NCI-H128 (cell line): ENCODE data around the gene ZNF132.

Source experiments
- DNase-seq: peaks from one replicate; lab custom pipeline; 2025; ENCODE audit not compliant: unreplicated experiment; lab: John Stamatoyannopoulos, UW

The ZNF132 gene

DNA sequence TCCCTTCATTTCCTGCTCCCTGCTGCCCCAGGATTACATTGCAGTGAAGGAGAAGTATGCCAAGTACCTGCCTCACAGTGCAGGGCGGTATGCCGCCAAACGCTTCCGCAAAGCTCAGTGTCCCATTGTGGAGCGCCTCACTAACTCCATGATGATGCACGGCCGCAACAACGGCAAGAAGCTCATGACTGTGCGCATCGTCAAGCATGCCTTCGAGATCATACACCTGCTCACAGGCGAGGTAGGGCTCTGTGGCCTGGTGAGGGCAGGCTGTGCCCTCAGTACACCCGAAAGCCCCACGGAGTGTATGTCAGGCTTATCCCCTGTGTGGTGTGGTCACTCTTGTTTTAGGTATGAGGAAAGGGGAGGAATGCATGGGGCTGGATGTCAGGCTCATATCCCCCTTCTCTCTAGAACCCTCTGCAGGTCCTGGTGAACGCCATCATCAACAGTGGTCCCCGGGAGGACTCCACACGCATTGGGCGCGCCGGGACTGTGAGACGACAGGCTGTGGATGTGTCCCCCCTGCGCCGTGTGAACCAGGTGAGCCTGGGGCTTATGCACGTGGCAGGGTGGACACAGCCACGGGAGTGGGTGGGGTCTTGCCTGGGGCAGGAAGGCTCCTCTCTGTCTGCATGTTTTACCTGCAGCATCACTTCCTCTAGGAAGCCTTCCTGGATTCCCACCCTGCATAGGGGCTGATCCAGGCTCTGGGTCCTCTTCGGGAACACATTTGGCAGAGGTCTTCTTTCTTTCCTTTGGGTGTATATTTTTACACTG is 46.8 kb downstream of the ZNF132 start:
- DNase-seq = no peak

DNA sequence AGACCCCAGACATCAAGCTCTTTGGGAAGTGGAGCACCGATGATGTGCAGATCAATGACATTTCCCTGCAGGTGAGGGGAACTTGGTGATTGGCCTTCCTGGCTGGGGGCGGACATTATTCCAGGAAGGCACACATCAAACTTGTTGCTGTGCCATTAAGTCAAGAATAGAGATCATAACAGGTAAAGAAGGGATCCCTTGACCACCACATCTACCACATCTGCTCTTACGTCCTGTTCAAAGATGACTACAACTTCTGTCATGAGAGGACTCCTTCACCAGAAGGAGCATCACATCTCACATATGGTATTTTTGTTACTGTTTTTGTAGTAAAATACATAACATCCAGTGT is 51.8 kb downstream of the ZNF132 start:
- DNase-seq = no peak

DNA sequence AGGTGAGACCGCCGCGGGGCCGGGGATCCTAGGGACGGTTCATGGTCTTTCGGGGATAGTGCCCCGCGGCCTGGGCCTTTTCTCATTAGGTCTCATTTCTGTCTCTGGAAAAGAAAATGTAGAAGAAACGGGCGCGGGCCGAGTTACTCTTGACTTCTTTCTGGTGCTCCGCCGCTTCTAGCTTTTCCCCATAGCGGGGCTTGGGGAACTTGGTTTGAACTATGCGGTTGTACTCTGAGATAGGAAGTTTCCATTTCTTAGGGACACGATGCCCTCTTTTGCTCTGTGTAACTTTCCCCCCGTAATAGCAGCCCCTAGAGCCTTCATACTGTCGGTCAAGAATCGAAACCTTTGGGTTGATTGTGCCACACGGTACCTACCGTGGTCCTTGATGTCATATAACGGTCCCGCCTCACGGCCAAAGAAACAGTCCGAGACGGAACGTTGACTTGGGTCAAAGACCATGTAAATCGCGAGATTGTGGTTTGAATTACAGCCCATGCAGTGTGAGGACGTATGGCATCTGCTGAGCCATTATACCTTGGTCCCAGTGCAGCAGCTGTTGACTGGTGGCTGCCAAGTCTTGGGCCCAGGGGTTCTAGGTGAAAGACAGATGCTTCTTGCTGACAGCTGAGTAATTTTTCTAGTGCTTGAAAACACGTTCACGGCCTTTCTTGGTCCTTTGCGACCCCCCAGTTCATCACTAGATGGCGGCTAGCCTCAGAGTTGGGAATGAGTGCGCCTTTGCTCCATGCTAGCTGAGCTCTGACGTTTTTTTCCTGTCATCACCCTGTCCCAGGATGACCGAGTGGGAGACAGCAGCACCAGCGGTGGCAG is 52.4 kb downstream of the ZNF132 start:
- no peak for DNase-seq

DNA sequence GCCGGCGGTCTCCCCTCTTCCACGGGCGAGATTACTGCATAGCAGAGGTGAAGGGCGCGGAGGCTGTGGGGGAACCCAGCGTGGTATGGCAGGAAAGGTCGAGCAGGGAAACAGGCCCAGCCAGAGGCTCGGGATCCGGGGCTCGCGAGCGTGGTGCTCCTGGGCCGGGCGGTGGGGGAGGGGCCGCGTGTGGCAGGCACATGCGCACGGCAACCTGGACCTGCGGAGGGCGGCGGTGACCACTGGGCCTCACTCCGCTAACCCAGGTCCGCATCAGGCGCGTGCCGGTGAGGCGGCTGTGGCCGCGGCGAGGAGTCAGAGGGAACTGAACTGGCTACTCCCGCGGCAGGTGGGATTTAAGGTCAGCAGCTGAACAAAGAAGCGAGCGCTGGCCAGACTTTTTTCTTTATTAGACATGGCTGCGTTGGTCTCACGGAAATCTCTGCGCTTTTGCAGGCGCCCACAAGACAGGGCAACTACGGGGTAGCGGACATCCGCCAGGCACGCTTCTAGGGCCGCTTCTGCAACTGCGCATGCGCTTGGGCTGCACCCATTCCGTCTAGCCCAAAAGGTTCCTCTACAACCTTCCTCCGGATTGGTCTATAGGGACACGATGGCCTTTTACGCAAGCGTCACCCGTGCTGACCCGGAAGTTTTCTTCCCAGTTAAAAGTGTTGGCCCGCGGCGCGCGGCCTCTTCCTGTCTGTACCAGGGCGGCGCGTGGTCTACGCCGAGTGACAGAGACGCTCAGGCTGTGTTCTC is 53.2 kb downstream of the ZNF132 start, which contains the start of gene RPS5:
RPS5 (plus strand) TSS at position 694 of the 762 bp plus-strand sequence. CDS start 869 bp downstream, outside the sequence.
- peak; percentile 97 for DNase-seq

DNA sequence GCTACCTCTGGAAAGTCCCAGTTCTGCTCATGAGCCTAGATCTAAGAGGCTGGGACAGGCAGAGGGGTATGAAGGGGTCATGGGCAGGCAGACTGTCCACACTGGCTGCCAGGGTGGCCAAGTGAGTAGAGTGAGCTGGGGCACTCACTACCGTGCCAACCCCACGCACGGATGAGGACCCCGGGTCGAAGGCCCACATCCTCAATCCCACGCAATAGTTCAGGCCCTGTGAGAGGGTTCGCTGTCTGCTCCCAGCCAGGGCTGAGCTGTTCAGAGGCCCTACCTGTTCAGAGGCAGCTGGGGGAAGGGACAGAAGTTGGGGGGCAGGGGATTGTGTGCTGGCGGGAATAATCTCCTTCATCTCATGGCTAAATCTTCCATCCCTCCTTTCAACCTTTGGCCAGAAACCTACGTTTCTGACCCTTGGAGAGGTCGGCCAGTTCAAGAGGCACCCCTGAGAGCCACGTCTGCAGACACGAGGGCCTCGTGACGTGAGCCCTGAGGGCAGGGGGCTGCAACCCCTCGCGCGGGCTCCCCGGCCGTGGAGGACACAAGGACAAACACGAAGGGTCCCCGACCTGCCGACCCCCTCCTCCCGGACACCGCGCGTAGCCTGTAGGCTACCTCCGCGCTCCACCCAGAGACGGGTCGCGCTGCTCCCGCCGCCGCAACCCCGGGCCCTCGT is 53.9 kb downstream of the ZNF132 start:
- no peak for DNase-seq

DNA sequence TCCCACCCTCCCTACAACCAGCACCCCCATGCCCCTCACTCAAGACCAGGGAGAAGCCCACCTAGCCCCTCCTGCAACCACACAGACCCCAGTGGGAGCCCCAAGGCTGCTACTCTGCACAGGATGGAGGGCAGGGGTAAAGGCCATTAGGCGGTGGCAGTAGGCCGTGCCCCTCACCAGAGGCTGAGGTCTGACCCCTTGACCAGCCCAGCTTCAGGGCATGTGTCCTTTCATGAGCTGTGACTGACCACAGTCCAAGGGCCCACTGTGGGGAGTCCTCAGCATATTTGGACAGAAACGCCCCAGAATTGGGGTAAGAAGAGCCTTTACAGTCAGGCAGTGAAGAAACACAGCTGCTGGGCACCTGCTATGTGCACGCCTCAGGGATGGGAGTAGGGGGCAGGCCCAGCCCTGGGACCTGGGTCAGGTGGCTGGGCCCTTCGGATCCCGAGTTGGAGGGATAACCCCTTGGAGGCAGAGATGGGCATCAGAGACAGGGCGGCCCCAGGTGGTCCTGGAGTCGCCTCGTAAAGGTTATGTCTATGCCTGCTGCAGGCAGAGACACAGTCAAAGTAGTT is 54.6 kb downstream of the ZNF132 start:
- DNase-seq = no peak

DNA sequence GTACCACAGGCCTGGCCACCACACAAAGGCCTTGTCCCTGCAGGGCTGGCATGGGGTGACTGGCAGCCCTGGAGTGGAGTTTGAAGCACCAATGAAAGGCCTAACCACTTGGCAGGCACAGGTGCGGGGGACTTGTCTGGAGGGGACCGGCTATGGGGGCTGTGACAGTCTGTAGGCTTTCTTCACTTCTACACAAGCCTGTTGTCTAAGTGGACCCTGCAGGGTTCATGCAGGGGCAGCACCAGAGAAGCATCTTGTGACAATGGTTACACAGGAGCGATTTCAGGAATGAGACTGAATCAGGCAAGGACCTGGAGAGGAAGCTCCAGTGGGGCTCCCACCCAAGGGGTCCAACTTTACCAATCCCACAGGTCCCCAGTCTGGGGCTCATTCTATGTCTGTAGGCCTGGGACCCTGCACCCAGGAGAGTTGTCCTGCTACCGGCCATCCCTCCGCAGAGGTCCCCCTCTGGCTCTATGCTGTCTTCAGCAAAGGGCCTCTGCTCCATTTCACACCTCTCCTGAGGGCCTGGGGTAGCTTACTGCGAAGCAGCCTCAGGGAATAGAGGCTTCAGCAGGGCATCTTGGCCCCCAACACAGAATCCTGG is 56.9 kb downstream of the ZNF132 start:
- DNase-seq = no peak
